NOMO-1 treated with DMSO at 0.1 percent for 48 hours (cell line): Measurements from ENCODE around the gene TC2N.
"Not testable (repeated sequence)": the region's sequence is repeated elsewhere in the genome, so short reads cannot be mapped to it uniquely, and the experiment has no call there.

Experiments
- DNase-seq: peaks from one replicate; lab custom pipeline; 2025; ENCODE audit not compliant: unreplicated experiment; lab: John Stamatoyannopoulos, UW

Gene TC2N

GRCh38 chr14:91870001-91870400 is 2.7 kb upstream of the TC2N start:
- no peak for DNase-seq

GRCh38 chr14:91869556-91869955 is 2.2 kb upstream of the TC2N start:
- DNase-seq, result no peak

DNA sequence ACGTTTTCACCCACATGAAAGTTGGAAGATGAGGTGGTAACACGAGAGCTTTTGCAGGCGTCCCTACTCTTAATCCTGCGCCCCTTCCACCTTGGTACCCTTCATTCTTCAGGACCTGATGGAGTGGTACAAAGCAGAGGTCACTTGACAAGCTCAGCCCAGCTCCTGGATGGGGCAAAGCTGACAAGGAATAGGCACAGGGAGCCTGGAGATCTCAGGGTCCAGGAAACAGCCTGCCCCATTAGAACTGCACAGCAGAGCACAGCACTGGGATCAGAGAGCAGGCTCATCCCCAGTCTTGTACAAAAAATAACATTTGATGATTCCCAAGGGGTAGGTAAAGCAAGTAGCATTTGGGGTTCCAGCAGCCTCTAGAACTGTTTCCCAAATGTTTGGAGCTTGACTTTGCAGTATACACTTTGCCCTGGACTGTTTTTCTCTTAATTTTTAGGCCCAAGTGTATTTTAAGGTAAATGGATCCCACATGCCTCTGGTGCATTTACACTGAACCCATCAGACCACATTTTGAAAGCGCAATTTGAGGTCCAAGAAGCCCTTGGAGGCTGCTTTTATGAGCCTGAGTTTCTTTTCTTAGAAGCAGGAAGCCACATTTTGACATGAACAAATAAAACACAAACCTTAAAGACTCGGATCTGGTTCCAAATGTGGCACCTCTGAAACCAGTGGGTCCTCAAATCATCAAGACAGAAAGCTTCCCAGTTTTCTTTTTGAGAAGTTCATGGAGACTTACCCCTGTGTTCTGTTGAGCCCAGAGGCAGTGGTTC is 633 bp downstream of the TC2N start:
- peak; percentile 14 for DNase-seq

- DNase-seq, result no peak
Measured at GRCh38 chr14:91866061-91866460, 1.3 kb downstream of the TC2N start.

DNA sequence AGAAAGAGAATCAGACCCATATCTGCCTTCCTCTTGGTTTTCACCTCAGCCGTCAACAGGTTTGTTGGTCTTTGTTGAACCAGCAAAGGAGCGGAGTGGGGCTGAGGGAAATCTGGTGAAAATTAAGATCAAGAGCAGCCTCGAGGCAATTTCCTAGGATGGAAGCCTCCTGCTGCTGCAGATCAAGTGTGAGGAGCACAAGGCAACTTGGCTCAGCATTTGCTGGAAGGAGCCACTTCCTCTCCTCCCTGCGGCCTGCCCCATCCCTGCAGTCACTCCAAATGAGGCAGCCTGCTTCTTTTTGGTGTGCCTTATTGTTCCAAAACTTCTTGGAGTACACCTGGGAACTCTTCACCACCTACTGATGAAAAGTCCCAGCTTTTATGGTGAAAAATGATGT is 4.9 kb downstream of the TC2N start:
- DNase-seq, result no peak

GRCh38 chr14:91861091-91861490 is 6.2 kb downstream of the TC2N start:
- no peak for DNase-seq

- DNase-seq, result no peak
Measured at GRCh38 chr14:91860238-91860637, 7.1 kb downstream of the TC2N start.

GRCh38 chr14:91858536-91859275 is 8.6 kb downstream of the TC2N start:
- DNase-seq, result peak; percentile 32

- DNase-seq, result no peak
Measured at GRCh38 chr14:91857614-91858013, 9.7 kb downstream of the TC2N start.

GRCh38 chr14:91854327-91854934 is 12.9 kb downstream of the TC2N start:
- DNase-seq, result no peak

DNA sequence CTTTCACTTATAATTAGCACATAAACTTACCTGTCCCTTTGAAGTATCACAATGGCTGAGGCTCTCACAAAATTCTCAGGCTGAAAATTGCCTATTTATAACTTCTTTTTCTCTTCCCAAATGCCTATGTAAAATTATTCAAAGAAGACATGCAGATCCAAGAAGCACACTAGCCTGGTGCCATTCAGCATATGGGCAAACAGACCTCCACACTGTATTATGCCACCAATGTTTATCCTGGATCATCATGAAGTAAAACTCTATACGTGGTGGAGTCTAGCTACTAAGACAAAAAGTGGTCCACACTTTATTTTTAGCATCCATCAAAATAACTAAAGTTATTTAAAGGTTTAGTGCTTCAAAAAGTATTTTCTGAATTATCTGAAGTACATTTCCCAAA is 15.8 kb downstream of the TC2N start:
- DNase-seq, result no peak

DNA sequence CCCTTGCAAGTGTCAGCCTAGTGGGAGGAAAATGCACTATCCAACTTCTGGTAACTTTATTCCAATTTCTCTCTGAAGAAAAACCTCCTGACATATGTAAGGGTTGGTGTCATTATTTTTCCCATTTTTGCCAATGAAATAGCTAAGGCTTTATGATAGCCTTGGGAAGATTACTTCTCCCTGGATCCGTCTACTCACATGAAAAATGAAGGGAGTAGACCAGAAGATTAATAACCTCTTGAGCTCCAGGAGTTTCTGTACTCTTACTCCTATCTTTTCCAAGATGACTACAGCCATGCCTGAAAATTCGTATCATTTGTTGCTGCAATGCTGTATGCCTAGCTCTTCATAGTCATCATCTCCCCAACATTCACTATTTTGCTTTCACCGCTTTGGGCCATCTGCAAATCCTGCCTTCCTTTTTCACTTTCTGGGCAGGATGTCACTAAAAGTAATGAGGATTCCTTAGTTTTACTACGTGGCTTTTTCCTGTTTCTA is 18.8 kb downstream of the TC2N start:
- no peak for DNase-seq

DNA sequence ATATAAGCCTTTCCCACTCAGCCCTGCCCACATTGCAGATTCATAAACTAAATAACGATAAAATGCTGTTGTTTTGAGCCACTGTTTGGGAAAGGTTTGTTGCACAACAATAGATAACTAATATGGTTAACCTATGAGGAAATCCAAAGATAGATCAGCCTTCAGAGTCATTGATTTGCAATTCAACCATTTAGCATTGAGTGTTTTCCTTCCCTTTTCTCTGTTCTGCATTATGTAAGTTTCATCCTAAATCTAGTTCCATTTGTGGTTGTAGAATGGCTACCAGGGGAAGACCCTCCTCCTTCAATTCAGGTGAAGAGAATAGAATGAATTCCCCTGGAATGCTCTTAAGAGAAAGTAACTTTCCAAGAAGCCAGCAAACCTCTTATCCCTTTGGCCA is 19.6 kb downstream of the TC2N start:
- no peak for DNase-seq

DNA sequence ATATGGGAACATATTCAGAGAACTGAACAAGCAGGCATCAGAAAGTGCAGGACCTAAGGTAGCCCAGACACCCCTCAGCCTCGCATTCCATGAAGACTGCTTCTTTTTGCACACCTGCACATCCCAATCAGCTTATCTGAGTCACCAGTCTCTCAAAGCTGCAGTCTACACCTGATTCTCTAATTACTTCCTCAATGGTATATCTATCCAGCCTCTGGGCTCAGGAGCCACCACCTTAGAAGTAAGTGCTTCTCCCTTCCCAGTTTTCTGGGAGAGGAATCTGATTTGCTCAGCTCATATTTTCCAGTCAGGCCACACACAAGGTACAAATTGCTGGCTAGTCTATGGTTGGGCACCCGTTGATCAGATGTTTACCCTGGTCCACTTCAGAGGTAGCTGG is 21.7 kb downstream of the TC2N start:
- no peak for DNase-seq

DNA sequence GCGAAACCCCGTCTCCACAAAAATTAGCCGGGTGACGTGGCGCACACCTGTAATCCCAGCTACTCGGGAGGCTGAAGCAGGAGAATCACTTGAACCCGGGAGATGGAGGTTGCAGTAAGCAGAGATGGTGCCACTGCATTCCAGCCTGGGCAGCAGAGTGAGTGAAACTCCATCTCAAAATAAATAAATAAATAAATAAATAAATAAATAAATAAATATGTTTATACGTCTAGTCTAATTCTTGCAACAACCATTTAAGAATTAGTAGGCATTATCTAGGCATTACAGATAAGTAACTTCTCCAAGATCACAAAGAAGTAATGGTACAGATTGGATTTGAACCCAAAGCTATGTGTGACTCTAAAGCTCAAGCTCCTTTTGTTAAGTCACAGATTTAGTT is 22.3 kb downstream of the TC2N start:
- DNase-seq, result not testable (repeated sequence)

DNA sequence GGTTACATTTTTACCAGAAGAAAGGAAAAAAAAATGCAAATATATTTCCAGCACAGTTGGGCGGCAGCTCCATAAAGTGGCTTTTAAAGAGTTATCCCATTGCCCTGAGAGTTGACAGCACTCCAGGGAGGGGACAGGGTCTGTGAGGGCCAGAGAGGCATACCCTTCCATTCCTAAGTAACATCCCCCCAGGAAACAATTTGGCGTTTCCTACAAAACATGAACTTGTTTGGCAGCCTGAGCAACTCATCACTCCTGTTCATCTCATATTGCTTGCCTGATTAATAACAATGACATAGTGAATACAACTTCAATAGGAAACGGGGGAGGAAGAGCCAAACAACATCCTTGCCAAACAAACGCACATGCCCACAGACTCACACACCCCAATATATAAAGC is 23.3 kb downstream of the TC2N start:
- DNase-seq, result no peak

DNA sequence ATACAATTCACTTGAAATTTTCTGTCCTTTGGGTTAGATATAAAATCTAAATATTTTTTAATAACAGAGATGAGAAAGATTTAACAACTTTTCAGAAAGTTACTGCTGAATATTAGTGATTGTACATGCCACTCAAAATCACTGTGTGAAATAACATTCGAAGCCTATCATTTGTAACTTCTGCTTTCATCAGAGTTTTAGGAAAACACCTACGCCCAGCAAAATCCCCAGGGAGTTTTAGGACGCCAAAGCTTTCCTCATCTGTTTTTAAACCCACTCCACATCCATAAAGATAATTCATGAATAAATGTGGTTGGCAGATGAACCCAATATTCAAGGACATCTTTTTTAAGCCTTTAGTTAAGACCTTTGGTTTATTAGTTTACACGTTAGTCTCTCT is 23.9 kb downstream of the TC2N start:
- DNase-seq, result no peak

- no peak for DNase-seq
Measured at GRCh38 chr14:91841065-91841464, 26.3 kb downstream of the TC2N start.

- DNase-seq, result no peak
Measured at GRCh38 chr14:91839749-91840148, 27.6 kb downstream of the TC2N start.

DNA sequence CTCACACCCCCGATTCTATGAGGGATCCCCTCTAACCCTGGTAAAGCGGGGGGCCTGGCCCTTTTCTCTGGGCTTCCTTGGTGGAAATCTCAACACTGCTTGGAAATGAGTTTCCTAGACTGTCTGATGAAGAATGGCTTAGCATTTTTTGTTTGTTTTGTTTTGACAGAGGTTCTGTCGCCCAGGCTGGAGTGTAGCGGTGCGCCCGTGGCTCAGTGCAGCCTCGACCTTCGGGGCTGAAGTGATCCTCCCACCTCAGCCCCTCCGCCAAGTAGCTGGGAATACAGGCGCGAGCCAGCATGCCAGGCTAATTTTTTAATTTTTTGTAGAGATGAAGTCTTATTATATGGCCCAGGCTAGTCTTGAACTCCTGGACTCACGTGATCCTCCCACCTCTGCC is 30.3 kb downstream of the TC2N start:
- no peak for DNase-seq

GRCh38 chr14:91835920-91836843 is 31.2 kb downstream of the TC2N start:
- peak; percentile 49 for DNase-seq
